CD14-positive monocyte (primary cell): ENCODE measurements around the gene DELE1. TPM values are rescaled to one million over a fixed set of nuclear protein-coding genes. Genes with fewer than 3 reads are reported as not detected.
"Not testable (repeated sequence)": the region's sequence is repeated elsewhere in the genome, so short reads cannot be mapped to it uniquely, and the experiment has no call there.

ENCODE experiments used
- DNase-seq, 3 donors: peaks; one replicate each; pipeline ENCODE4 v3.0.0-alpha.2; 2011 to 2022
- H2AFZ ChIP-seq: 2 replicates; pipeline ENCODE4 v1.6.0; 2012; ENCODE audit warnings: mild to moderate bottlenecking, low read depth, low read length, inconsistent platforms; ENCODE audit not compliant: insufficient read depth, poor library complexity, severe bottlenecking
- H3K27ac ChIP-seq, 2 donors: 1 replicate in 1 of 2; 2 replicates in 1 of 2; pipeline ENCODE4 v1.5.1; 2012 to 2013; ENCODE audit warnings: low read length in 2 of 2, control low read depth in 1 of 2, inconsistent platforms in 1 of 2, low read depth in 1 of 2, mild to moderate bottlenecking in 1 of 2
- H3K27me3 ChIP-seq, 2 donors: one replicate each; pipeline versions ENCODE4 v1.6.0 to v1.6.1; 2011 to 2013; ENCODE audit warnings: low read length in 2 of 2; ENCODE audit not compliant: control insufficient read depth in 2 of 2, insufficient read depth in 2 of 2
- H3K36me3 ChIP-seq, 2 donors: replicated peaks in 1 of 2; 1 replicate in 1 of 2; 2 replicates in 1 of 2; pipeline versions ENCODE4 v1.5.1 to v1.6.1; 2012 to 2013; ENCODE audit warnings: low read length in 2 of 2, control low read depth in 1 of 2, inconsistent platforms in 1 of 2, mild to moderate bottlenecking in 1 of 2; ENCODE audit not compliant: insufficient read depth in 2 of 2, control insufficient read depth in 1 of 2
- H3K4me1 ChIP-seq, 2 donors: 1 replicate in 1 of 2; 2 replicates in 1 of 2; pipeline versions ENCODE4 v1.5.1 to v1.6.1; 2012 to 2013; ENCODE audit warnings: low read length in 2 of 2, control low read depth in 1 of 2, inconsistent platforms in 1 of 2, mild to moderate bottlenecking in 1 of 2, moderate library complexity in 1 of 2; ENCODE audit not compliant: insufficient read depth in 2 of 2, control insufficient read depth in 1 of 2
- H3K4me2 ChIP-seq: replicated peaks from 2 replicates; pipeline ENCODE3; 2012; ENCODE audit warnings: low read length, moderate library complexity, mild to moderate bottlenecking; ENCODE audit not compliant: poor library complexity, severe bottlenecking; ENCODE audit errors: extremely low read depth
- H3K4me3 ChIP-seq, 3 experiments: fragments of 200-600 bp in 1 of 3; sonication (generic) in 1 of 3; replicated peaks in 1 of 3; 1 replicate in 2 of 3; 2 replicates in 1 of 3; pipeline ENCODE4 v1.5.1; 2011 to 2013; ENCODE audit warnings: low read length in 3 of 3, mild to moderate bottlenecking in 3 of 3, control low read depth in 2 of 3, low read depth in 2 of 3, inconsistent platforms in 1 of 3, moderate library complexity in 1 of 3
- H3K79me2 ChIP-seq: 2 replicates; pipeline ENCODE4 v1.6.0; 2012; ENCODE audit warnings: mild to moderate bottlenecking, control low read depth, inconsistent platforms, low read length, moderate library complexity; ENCODE audit not compliant: insufficient read depth
- H3K9ac ChIP-seq: 2 replicates; pipeline ENCODE4 v1.6.0; 2017; ENCODE audit warnings: low read length, mild to moderate bottlenecking; ENCODE audit not compliant: insufficient read depth, poor library complexity, severe bottlenecking
- H3K9me3 ChIP-seq, 2 donors: replicated peaks in 1 of 2; 1 replicate in 1 of 2; 2 replicates in 1 of 2; pipeline versions ENCODE4 v1.5.1 to v1.6.1; 2012 to 2013; ENCODE audit warnings: low read length in 2 of 2, control low read depth in 1 of 2; ENCODE audit not compliant: control insufficient read depth in 1 of 2, insufficient read depth in 1 of 2
- H4K20me1 ChIP-seq: 2 replicates; pipeline ENCODE4 v1.6.0; 2012; ENCODE audit warnings: mild to moderate bottlenecking, low read length, control low read depth, moderate library complexity; ENCODE audit not compliant: insufficient read depth
- H3K27ac Mint-ChIP-seq, 7 donors: one replicate each; pipeline ENCODE4 v1.8.0; 2020; ENCODE audit warnings: mild to moderate bottlenecking in 7 of 7, mixed read lengths in 7 of 7, moderate library complexity in 6 of 7, inconsistent platforms in 2 of 7
- H3K27me3 Mint-ChIP-seq, 3 donors: one replicate each; pipeline ENCODE4 v1.8.0; 2021 to 2022; ENCODE audit warnings: low read depth in 3 of 3, mild to moderate bottlenecking in 3 of 3, mixed read lengths in 3 of 3, moderate library complexity in 3 of 3, inconsistent platforms in 1 of 3
- H3K36me3 Mint-ChIP-seq, 2 donors: one replicate each; pipeline ENCODE4 v1.8.0; 2020; ENCODE audit warnings: mixed read lengths in 2 of 2, inconsistent platforms in 1 of 2, mild to moderate bottlenecking in 1 of 2
- H3K4me1 Mint-ChIP-seq: one replicate; pipeline ENCODE4 v1.8.0; 2020; ENCODE audit warnings: mild to moderate bottlenecking, mixed read lengths
- H3K4me3 Mint-ChIP-seq, 2 donors: one replicate each; pipeline ENCODE4 v1.8.0; 2020; ENCODE audit warnings: mild to moderate bottlenecking in 2 of 2, mixed read lengths in 2 of 2, moderate library complexity in 1 of 2
- H3K9me3 Mint-ChIP-seq, 7 donors: one replicate each; pipeline ENCODE4 v1.8.0; 2020 to 2022; ENCODE audit warnings: mixed read lengths in 7 of 7, mild to moderate bottlenecking in 6 of 7, moderate library complexity in 6 of 7, inconsistent platforms in 2 of 7
- CTCF ChIP-seq: fragments of 200-600 bp; IDR thresholded peaks from one replicate; pipeline ENCODE4 v1.8.0; 2022; ENCODE audit warnings: antibody characterized with exemption, mild to moderate bottlenecking
- WGBS: methylation state at CpG from one replicate; pipeline ENCODE4 v1.1.5; 2013; ENCODE audit warnings: missing lambda C conversion rate; ENCODE audit not compliant: insufficient coverage; 5-methylcytosine and 5-hydroxymethylcytosine counted together
- intact Hi-C, 2 donors: fragments of 100-400 bp; cut with micrococcal nuclease; formaldehyde crosslinking; loops; one replicate each; pipeline versions ENCODE4 v1.15.0 to v1.15.1; 2023
- polyA plus RNA-seq, 3 donors: library from polyadenylated mRNA; depleted of rRNA in 1 of 3; unstranded in 2 of 3; stranded (reverse) in 1 of 3; fragments of 300-500 nt in 2 of 3; fragments of >200 nt in 1 of 3; fragmentation: Illumina TruSeq in 2 of 3; gene quantifications; 1 replicate in 2 of 3; 2 replicates in 1 of 3; pipeline ENCODE4 v1.2.3, GENCODE V29; 2012 to 2021

DELE1 gene
- polyA plus RNA-seq, 3 donors: 47.3 to 140 (median 49.6) TPM

- H3K79me2 ChIP-seq: no peaks in the 10 kb centered on the region
- DNase-seq: no peak
- peaks cover 0 to 4% of the 10 kb centered on the region in 2 donors for H3K9me3 ChIP-seq
- no peak overlapping the region for H3K4me2 ChIP-seq
- H2AFZ ChIP-seq: no peak overlapping the region
- H3K9ac ChIP-seq: no peak overlapping the region
- no peak for TF ChIP-seq CTCF
- H4K20me1 ChIP-seq: no peaks in the 10 kb centered on the region
- H3K27me3 Mint-ChIP-seq: peaks cover 20 to 46% (median 28%) of the 10 kb centered on the region in 3 donors
- H3K9me3 Mint-ChIP-seq: peaks cover 0 to 2% (median 0%) of the 10 kb centered on the region in 7 donors
- H3K4me1 ChIP-seq: peaks cover 4 to 7% of the 10 kb centered on the region in 2 donors
- intact Hi-C loops: no loop called here
- no peak overlapping the region for H3K27ac Mint-ChIP-seq
- peaks cover 8% of the 10 kb centered on the region for H3K4me1 Mint-ChIP-seq
- no peak overlapping the region for H3K4me3 ChIP-seq
- no peaks in the 10 kb centered on the region for H3K36me3 Mint-ChIP-seq
- no peaks in the 10 kb centered on the region for H3K36me3 ChIP-seq
- no CpG with 5 or more reads among the region's 3 CpGs for WGBS
- H3K27ac ChIP-seq: no peak overlapping the region
- H3K27me3 ChIP-seq: peaks cover 13 to 19% of the 10 kb centered on the region in 2 donors
- H3K4me3 Mint-ChIP-seq: no peak overlapping the region
Measured at GRCh38 chr5:141889282-141889871, 34.3 kb upstream of the DELE1 start.

GRCh38 chr5:141890429-141890828, 33.2 kb upstream of the DELE1 start:
- DNase-seq, H3K36me3 Mint-ChIP-seq, H3K27me3 ChIP-seq, H4K20me1 ChIP-seq, H3K79me2 ChIP-seq, H3K27ac ChIP-seq, H3K4me3 Mint-ChIP-seq, H3K9ac ChIP-seq, H3K9me3 ChIP-seq, H3K4me1 Mint-ChIP-seq, H3K9me3 Mint-ChIP-seq, H3K4me1 ChIP-seq, H3K27ac Mint-ChIP-seq, H3K4me2 ChIP-seq, H3K36me3 ChIP-seq, intact Hi-C loops, H3K4me3 ChIP-seq, H2AFZ ChIP-seq: not testable (repeated sequence)
- 100% methylated on average over 2 of the region's 2 CpGs for WGBS
- H3K27me3 Mint-ChIP-seq: peaks cover 11 to 38% (median 22%) of the 10 kb centered on the region in 3 donors
